Kidney epithelial cell (primary cell): ENCODE data around the gene NUCB2. TPM values are rescaled to one million over a fixed set of nuclear protein-coding genes. Genes with fewer than 3 reads are reported as not detected.
"Not testable (repeated sequence)": the region's sequence is repeated elsewhere in the genome, so short reads cannot be mapped to it uniquely, and the experiment has no call there.

Experiments
- DNase-seq: peaks from one replicate; pipeline ENCODE4 v3.0.0-alpha.2; 2010; ENCODE audit warnings: low read depth
- H3K27me3 ChIP-seq: 2 replicates; pipeline ENCODE4 v1.6.0; 2011; ENCODE audit warnings: low read length; ENCODE audit not compliant: control insufficient read depth, insufficient read depth
- H3K36me3 ChIP-seq: 2 replicates; pipeline ENCODE4 v1.5.1; 2011; ENCODE audit warnings: low read length; ENCODE audit not compliant: control insufficient read depth, insufficient read depth
- H3K4me3 ChIP-seq: 2 replicates; pipeline ENCODE4 v1.5.1; 2011; ENCODE audit warnings: low read depth, mild to moderate bottlenecking, control low read depth, low read length
- total RNA-seq: library from RNA; depleted of rRNA; stranded (reverse); fragments of >200 nt; gene quantifications from 2 replicates; pipeline ENCODE4 v1.2.3, GENCODE V29; 2015
- TF ChIP-seq, protein P1 (sequence below): IDR thresholded peaks from 2 replicates; pipeline ENCODE4 v1.5.1; 2011; ENCODE audit warnings: mild to moderate bottlenecking, moderate library complexity, low read length, control low read depth, inconsistent platforms; ENCODE audit not compliant: insufficient read depth, poor library complexity, severe bottlenecking

Gene NUCB2
- total RNA-seq, 1 donor from 2014 or later: 26.1 TPM

DNA sequence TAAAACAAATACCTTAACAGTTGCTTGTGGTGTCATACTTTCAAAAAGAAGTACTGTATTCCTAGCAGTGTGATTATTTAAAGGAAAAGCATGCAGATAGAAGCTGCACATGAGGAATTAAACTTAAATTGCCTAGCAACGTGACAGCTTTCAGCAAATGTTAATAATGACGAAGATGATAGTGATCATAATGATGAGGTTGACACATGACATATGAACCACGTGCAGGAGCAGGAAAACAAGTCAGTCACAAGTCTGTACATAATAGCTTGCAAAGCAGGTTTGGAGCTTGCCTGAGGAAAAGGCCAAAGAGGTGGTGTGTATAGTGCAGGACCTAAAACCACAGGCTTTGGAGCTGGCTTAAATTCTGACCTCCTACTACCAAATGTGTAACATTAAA is 38.2 kb upstream of the NUCB2 start:
- no peak for DNase-seq
- no peak overlapping the region for H3K4me3 ChIP-seq
- TF ChIP-seq, protein P1, sequence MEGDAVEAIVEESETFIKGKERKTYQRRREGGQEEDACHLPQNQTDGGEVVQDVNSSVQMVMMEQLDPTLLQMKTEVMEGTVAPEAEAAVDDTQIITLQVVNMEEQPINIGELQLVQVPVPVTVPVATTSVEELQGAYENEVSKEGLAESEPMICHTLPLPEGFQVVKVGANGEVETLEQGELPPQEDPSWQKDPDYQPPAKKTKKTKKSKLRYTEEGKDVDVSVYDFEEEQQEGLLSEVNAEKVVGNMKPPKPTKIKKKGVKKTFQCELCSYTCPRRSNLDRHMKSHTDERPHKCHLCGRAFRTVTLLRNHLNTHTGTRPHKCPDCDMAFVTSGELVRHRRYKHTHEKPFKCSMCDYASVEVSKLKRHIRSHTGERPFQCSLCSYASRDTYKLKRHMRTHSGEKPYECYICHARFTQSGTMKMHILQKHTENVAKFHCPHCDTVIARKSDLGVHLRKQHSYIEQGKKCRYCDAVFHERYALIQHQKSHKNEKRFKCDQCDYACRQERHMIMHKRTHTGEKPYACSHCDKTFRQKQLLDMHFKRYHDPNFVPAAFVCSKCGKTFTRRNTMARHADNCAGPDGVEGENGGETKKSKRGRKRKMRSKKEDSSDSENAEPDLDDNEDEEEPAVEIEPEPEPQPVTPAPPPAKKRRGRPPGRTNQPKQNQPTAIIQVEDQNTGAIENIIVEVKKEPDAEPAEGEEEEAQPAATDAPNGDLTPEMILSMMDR: no peak
- H3K27me3 ChIP-seq: no peaks in the 10 kb centered on the region
- no peaks in the 10 kb centered on the region for H3K36me3 ChIP-seq

DNA sequence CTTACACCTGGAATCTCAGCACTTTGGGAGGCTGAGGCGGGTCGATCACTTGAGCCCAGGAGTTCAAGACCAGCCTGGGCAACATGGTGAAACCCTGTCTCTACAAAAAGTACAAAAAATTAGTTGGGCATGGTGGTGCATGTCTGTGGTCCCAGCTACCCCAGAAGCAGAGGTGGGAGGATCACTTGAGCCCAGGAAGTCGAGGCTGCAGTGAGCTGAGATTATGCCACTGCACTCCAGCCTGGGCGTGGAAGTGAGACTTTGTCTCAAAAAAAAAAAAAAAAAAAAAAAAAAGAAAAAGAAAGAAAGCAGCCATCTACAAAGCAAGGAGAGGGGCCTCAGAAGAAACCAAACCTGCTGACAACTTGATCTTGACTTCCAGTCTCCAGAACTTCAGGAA is 36.6 kb upstream of the NUCB2 start:
- H3K27me3 ChIP-seq, H3K4me3 ChIP-seq, H3K36me3 ChIP-seq, DNase-seq: not testable (repeated sequence)

DNA sequence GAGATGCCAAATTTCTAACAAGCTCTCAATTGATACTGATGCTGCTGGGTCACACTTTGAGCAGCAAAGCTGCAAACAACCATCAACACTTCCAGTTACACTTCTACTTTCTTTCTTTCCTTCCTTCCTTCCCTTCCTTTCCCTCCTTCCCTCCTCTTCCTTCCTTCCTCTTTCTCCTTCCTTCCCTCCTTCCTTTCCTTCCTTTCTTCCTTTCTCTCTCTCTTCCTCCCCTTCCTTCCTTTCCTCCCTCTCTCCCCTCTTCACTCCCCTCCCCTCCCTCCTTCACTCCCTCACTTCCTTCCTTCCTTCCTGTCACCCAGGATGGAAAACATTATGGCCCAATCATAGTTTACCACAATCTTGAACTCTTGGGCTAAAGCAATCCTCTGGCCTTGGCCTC is 35.8 kb upstream of the NUCB2 start:
- no peak for DNase-seq
- H3K4me3 ChIP-seq: no peak overlapping the region
- TF ChIP-seq, protein P1: no peak
- no peaks in the 10 kb centered on the region for H3K36me3 ChIP-seq
- no peaks in the 10 kb centered on the region for H3K27me3 ChIP-seq

DNA sequence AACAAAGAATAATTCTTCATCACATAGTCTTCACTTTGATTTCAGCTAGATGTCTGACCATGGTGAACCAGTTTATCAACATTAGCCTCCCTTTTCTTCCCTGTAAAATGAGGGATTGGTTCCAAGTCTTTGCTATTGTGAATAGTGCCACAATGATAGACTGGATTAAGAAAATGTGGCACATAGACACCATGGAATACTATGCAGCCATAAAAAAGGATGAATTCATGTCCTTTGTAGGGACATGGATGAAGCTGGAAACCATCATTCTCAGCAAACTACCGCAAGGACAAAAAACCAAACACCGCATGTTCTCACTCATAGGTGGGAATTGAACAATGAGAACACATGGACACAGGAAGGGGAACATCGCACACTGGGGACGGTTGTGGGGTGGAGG is 33.6 kb upstream of the NUCB2 start:
- H3K4me3 ChIP-seq, H3K27me3 ChIP-seq, H3K36me3 ChIP-seq, DNase-seq: not testable (repeated sequence)

DNA sequence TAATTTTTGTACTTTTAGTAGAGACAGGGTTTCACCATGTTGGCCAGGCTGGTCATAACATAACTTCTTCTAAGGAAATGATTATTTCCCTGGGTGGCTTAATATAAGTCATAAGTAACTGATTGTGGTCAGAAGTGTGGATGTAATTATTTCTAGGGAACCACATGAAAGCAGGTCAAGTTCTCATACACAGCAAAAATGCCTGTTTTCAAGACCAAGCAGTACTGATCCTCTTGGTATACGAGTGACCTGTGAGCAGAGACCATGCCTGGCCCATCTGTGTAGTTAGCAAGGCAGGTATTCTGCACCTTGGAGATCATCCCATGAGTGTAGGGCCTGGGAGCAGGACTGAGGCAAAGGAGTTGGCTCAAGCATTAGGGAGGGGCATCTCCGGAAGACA is 32.5 kb upstream of the NUCB2 start:
- Histone ChIP-seq H3K36me3 (no peaks in the 10 kb centered on the region), H3K27me3 (no peaks in the 10 kb centered on the region), H3K4me3 (no peak overlapping the region)
- no peak for DNase-seq
- TF ChIP-seq, protein P1: no peak

DNA sequence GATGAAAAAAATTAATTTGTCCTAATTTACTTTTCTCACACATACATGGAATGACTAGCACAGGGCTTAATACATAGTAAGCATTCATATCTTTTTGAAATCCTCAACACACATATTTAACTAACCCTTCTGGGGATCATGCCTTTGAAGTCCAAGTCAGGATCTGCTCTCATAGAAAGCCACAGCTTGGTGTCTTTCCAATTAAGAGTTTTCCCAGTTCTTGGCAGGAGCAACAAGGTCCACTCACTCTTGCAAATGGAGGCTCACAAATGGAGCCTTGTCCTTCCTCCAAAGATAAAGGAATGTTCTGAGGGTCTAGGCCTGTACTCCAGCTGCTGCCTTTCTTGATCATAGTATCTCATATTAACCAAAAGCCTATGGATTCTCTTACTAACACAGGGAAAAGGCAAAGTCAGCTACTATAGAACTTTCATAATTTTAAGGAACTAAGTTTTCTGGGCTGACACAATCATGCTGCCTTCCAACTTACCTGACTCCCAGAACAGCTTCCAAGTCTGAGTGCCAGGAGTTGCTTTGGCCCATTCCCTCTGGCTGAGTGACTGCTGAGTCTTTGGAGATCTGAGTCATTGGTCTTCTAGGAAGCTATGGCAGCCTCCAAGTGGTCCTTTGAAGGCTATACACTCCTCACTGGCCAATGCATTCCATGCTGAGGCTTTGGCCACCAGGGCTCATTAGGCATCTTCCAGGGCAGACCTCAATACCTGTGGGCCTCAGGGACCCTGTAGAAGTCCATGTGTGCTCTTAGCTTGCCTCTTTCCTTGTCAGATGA is 25.8 kb upstream of the NUCB2 start:
- no peak overlapping the region for H3K4me3 ChIP-seq
- no peak for DNase-seq
- no peaks in the 10 kb centered on the region for H3K36me3 ChIP-seq
- H3K27me3 ChIP-seq: no peaks in the 10 kb centered on the region
- TF ChIP-seq, protein P1: no peak

DNA sequence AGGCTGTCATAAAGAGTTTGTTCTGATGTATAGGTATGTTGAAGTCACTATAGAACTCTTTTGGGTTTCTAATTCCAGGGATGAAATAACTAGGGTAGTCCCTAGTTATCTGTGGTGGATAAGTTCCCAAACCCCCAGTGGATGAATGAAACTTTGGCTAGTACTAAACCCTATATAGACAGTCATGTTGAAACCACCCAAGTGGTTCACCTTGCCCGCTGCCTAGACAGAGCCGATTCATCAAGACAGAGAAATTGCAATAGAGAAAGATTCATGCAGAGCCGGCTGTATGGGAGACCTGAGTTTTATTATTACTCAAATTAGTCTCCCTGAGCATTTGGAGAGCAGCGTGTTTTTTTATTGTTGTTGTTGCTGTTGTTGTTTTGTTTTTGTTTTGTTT is 23.8 kb upstream of the NUCB2 start:
- TF ChIP-seq, protein P1: no peak
- Histone ChIP-seq H3K36me3 (no peaks in the 10 kb centered on the region), H3K4me3 (no peak overlapping the region), H3K27me3 (no peaks in the 10 kb centered on the region)
- no peak for DNase-seq
